HG03520 (cell line): ENCODE results near the gene AHSP.
"Not testable (repeated sequence)": the region's sequence is repeated elsewhere in the genome, so short reads cannot be mapped to it uniquely, and the experiment has no call there.

Experiments used
- ATAC-seq: cut with Tn5 transposase; IDR thresholded peaks from one replicate; pipeline ENCODE4 v1.9.1; 2021; ENCODE audit warnings: mild to moderate bottlenecking, moderate library complexity; ENCODE audit not compliant: unreplicated experiment

Gene AHSP

GRCh38 chr16:31499928-31500327 lies 27.8 kb upstream of the AHSP start:
- no peak for ATAC-seq

GRCh38 chr16:31501226-31501965 lies 26.3 kb upstream of the AHSP start:
- ATAC-seq = no peak

DNA sequence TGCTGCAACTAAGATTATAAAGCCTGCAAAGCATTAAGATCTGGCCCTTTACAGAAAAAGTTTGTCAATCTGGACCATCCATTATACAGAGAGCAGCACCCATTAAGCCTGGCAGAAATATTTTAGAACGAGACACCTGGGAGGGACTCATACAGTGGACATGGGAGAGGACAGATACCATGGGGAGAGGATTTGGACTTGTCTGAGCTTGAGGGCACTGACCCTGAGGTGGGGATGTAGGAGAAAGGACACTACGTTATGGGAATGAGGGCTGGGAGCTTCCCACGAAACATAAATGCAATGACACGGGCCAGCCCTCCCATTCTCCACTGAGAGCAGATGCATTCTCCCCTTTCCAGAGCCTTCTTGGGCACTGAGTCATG lies 25.7 kb upstream of the AHSP start:
- no peak for ATAC-seq

GRCh38 chr16:31502981-31503380 lies 24.7 kb upstream of the AHSP start:
- no peak for ATAC-seq

- ATAC-seq = not testable (repeated sequence)
Measured at GRCh38 chr16:31503555-31503954, 24.1 kb upstream of the AHSP start.

DNA sequence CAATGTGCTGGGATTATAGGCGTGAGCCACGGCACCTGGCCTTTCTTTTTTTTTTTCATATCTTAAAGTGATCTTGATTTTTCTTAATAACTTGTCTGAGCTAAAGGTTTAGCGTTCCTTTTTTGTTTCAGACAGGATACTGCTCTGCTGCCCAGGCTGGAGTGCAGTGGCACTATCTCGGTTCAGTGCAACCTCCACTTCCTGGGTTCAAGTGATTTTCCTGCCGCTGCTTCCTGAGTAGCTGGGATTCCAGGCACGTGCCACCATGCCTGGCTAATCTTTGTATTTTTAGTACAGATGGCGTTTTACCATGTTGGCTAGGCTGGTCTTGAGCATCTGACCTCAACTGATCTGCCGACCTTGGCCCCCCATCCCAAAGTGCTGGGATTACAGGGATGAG lies 23.5 kb upstream of the AHSP start:
- no peak for ATAC-seq

- ATAC-seq = no peak
Measured at GRCh38 chr16:31505483-31505882, 22.2 kb upstream of the AHSP start.

GRCh38 chr16:31507617-31507928 lies 20.1 kb upstream of the AHSP start:
- ATAC-seq = peak; percentile 9

GRCh38 chr16:31507929-31508705 lies 19.6 kb upstream of the AHSP start, which contains the start of gene RUSF1:
Gene RUSF1, minus strand, starts transcription at chr16:31508391. Its CDS starts 18 bp downstream, at chr16:31508373.
- ATAC-seq = peak; percentile 78

DNA sequence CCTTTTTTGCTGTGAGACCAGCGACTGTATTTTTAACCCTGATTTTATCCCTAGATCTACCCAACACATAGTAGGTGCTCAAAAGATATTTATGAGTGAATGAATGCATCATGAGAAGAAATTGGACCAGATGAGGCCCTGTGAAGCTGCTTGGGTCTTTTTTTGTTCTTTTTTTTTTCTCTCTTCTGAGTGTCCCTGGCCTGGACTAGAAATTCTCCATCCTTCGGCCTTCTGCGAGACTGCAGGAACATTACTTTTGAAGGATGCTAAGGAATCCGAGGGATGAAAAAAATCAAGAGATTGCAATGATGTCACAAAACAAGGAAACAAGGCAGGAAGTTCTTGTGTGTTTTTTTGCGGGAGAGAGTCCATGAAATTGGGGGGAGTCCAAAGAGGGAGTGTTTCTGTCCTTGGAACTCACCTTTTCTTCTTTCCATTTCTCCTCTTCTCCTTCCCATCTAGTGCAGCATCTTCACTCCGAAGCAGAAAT lies 18.9 kb upstream of the AHSP start:
- ATAC-seq = no peak

- no peak for ATAC-seq
Measured at GRCh38 chr16:31513126-31513525, 14.6 kb upstream of the AHSP start.

- ATAC-seq = no peak
Measured at GRCh38 chr16:31513884-31514283, 13.8 kb upstream of the AHSP start.

- ATAC-seq = no peak
Measured at GRCh38 chr16:31517800-31518402, 9.8 kb upstream of the AHSP start.

DNA sequence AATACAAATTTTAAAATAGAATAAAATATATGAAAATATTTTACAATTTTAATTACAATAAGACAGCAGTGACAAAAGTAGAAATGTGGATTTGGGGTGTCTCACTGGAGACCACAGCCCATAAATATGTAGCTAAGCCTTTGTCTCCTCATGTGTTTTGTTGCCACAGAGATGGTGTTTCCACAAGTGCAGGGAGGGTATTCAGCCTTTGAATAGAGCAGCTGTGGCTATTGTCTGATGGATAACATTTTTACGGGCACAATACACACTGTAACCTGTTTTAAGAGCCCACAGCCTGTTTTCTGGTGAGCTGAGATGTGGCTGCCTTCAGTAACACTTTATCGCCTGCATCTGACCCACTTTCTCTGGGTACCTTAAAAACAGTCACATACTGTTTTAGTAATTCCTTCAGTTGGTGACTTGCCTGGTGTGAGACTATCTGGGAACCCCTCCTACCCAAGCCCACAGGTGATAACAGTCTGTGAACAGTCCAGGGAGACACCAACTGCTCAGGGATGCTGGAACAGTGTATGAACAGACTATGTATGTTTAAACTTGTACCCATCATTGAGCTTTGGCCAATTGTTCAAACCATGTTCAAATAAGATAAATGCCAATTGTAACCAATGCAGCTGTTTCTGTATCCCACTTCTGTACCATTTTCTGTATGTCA lies 7.8 kb upstream of the AHSP start:
- ATAC-seq = no peak

- ATAC-seq = no peak
Measured at GRCh38 chr16:31521368-31521767, 6.3 kb upstream of the AHSP start.

DNA sequence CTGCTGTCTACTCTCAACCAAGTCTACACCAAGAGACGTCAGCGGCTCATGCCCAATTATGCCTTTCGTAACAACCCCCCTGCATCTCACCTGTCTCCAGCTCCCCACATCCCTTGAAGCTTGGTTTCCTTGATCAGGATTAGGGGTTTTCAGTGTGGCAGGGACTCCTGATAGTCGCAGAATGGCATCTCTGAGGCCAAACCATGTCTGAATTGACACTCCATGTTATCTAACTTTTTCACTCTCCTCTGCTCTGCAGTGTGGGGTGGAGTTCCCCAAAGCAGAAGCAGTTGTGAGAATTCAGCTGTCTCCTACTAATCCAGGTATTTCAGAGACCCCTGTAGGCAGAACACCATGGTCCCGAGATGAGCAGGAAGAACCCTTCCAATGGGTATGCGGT lies 5.6 kb upstream of the AHSP start:
- no peak for ATAC-seq

- ATAC-seq = not testable (repeated sequence)
Measured at GRCh38 chr16:31523768-31524167, 3.9 kb upstream of the AHSP start.

DNA sequence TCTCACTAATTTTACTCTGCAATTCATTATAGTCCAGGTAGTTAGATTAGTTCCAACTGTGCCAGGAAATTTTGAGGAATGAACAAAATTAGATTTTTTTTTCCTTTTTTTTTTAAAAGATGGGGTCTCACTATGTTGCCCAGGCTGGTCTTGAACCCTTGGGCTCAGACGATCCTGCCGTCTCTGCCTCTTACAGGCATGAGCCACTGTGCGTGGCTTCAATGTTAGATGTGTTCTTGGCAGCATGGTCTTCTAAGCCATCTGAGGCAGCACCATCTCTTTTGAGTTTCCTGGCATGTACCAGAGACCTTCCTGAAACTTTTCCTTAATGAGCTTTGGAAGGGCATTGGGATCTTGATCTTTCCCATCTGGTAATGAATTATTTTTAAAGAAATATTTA lies 2.6 kb upstream of the AHSP start:
- ATAC-seq = no peak

GRCh38 chr16:31528523-31529107 lies 915 bp downstream of the AHSP start:
- no peak for ATAC-seq

- ATAC-seq = no peak
Measured at GRCh38 chr16:31529108-31529936, 1.6 kb downstream of the AHSP start.
